ENCODE data around the gene PARM1. TPM values are rescaled to one million over a fixed set of nuclear protein-coding genes. Genes with fewer than 3 reads are reported as not detected.

Gene PARM1
- total and polyA plus RNA-seq, 2 donors (not counting 1 experiment from before 2014, with no cell fraction given), result 7.8 to 10.4 TPM

DNA sequence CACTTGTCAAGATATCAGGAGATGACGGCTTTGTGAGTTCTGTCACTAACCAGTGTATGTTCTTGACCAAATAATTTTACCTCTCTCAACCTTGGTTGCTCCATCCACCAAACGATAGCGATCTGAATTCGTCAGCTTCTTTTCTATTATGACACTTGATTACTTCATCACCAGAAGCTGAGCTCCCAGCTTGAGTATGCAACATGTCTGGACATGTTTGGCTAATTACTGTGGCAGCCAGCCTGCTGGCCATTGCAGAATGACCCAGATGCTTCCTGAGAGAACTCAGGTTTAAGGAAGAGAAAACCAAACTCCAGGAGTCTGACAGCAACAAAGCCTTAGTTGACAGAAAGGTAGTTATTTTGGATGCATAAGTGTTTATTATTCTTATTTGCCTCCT is 46.4 kb upstream of the PARM1 start:
- intact Hi-C loops (cut with micrococcal nuclease), result no loop called here
- 96% methylated on average over 4 of the region's 4 CpGs for WGBS (ENCODE audit: insufficient coverage)
- H2AFZ ChIP-seq (ENCODE audit: insufficient read depth, low read depth, low read length, poor library complexity, severe bottlenecking), result no peak overlapping the region
- no peak overlapping the region for H3K4me2 ChIP-seq (replicated peaks; ENCODE audit: low read depth, low read length, poor library complexity, severe bottlenecking)
- no peaks in the 10 kb centered on the region for H4K20me1 ChIP-seq (ENCODE audit: control insufficient read depth, insufficient read depth, low read length, poor library complexity, severe bottlenecking)
- no peak overlapping the region for H3K27ac ChIP-seq (ENCODE audit: low read length in 2 of 2)
- no peaks in the 10 kb centered on the region for H3K9me3 ChIP-seq (ENCODE audit: control extremely low read depth in 1 of 3, control insufficient read depth in 2 of 3, insufficient read depth in 1 of 3, low read length in 2 of 3)
- Mint-ChIP-seq H3K27ac (no peak overlapping the region), H3K9me3 (ENCODE audit: insufficient read depth) (no peaks in the 10 kb centered on the region), H3K4me1 (no peaks in the 10 kb centered on the region), H3K27me3 (peaks cover 10% of the 10 kb centered on the region), H3K4me3 (no peak overlapping the region)
- H3K4me3 ChIP-seq (ENCODE audit: control extremely low read depth in 1 of 5, extremely low read depth in 1 of 5, insufficient read depth in 1 of 5, low read depth in 2 of 5, low read length in 4 of 5), result no peak overlapping the region
- CTCF ChIA-PET, result interaction anchor here (4.3 kb wide), 1 partner anchor 12 kb away, joined by 30 read pairs; no protein-coding TSS in a partner anchor
- ATAC-seq (ENCODE audit: low read depth) (no peak), DNase-seq (no peak)
- H3K79me2 ChIP-seq (ENCODE audit: control insufficient read depth, insufficient read depth, low read length), result no peaks in the 10 kb centered on the region
- POLR2A ChIA-PET, result no interaction called here
- no peaks in the 10 kb centered on the region for H3K27me3 ChIP-seq (replicated peaks in 1 of 4; ENCODE audit: control extremely low read depth in 1 of 4, control insufficient read depth in 3 of 4, insufficient read depth in 4 of 4, low read length in 3 of 4)
- H3K36me3 ChIP-seq (replicated peaks in 1 of 2; ENCODE audit: control extremely low read depth in 1 of 2, control insufficient read depth in 1 of 2, extremely low read depth in 1 of 2, insufficient read depth in 2 of 2, low read length in 1 of 2), result no peaks in the 10 kb centered on the region
- no peak overlapping the region for H3K9ac ChIP-seq (ENCODE audit: low read length)
- H3K4me1 ChIP-seq (ENCODE audit: control insufficient read depth in 2 of 2, insufficient read depth in 2 of 2, low read length in 2 of 2), result no peaks in the 10 kb centered on the region
- TF ChIP-seq, protein P1, sequence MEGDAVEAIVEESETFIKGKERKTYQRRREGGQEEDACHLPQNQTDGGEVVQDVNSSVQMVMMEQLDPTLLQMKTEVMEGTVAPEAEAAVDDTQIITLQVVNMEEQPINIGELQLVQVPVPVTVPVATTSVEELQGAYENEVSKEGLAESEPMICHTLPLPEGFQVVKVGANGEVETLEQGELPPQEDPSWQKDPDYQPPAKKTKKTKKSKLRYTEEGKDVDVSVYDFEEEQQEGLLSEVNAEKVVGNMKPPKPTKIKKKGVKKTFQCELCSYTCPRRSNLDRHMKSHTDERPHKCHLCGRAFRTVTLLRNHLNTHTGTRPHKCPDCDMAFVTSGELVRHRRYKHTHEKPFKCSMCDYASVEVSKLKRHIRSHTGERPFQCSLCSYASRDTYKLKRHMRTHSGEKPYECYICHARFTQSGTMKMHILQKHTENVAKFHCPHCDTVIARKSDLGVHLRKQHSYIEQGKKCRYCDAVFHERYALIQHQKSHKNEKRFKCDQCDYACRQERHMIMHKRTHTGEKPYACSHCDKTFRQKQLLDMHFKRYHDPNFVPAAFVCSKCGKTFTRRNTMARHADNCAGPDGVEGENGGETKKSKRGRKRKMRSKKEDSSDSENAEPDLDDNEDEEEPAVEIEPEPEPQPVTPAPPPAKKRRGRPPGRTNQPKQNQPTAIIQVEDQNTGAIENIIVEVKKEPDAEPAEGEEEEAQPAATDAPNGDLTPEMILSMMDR (IDR thresholded peaks at IDR 0.05), result no peak
- TF ChIP-seq EZH2 (IDR thresholded peaks at IDR 0.05; ENCODE audit: borderline replicate concordance, insufficient read depth, low read depth, low read length, poor library complexity, severe bottlenecking), result no peak

- ATAC-seq (ENCODE audit: low read depth), result no peak
- Mint-ChIP-seq H3K4me3 (no peak overlapping the region), H3K9me3 (ENCODE audit: insufficient read depth) (no peaks in the 10 kb centered on the region), H3K27me3 (no peaks in the 10 kb centered on the region), H3K4me1 (peaks cover 10% of the 10 kb centered on the region), H3K27ac (no peak overlapping the region)
- Histone ChIP-seq H3K9me3 (ENCODE audit: control extremely low read depth in 1 of 3, control insufficient read depth in 2 of 3, insufficient read depth in 1 of 3, low read length in 2 of 3) (no peaks in the 10 kb centered on the region), H3K36me3 (replicated peaks in 1 of 2; ENCODE audit: control extremely low read depth in 1 of 2, control insufficient read depth in 1 of 2, extremely low read depth in 1 of 2, insufficient read depth in 2 of 2, low read length in 1 of 2) (no peaks in the 10 kb centered on the region), H3K27me3 (replicated peaks in 1 of 4; ENCODE audit: control extremely low read depth in 1 of 4, control insufficient read depth in 3 of 4, insufficient read depth in 4 of 4, low read length in 3 of 4) (peaks cover 0 to 3% (median 0%) of the 10 kb centered on the region in 4 experiments), H3K27ac (ENCODE audit: low read length in 2 of 2) (no peak overlapping the region), H2AFZ (ENCODE audit: insufficient read depth, low read depth, low read length, poor library complexity, severe bottlenecking) (no peak overlapping the region), H3K4me2 (replicated peaks; ENCODE audit: low read depth, low read length, poor library complexity, severe bottlenecking) (no peak overlapping the region), H3K79me2 (ENCODE audit: control insufficient read depth, insufficient read depth, low read length) (no peaks in the 10 kb centered on the region), H3K4me1 (ENCODE audit: control insufficient read depth in 2 of 2, insufficient read depth in 2 of 2, low read length in 2 of 2) (no peaks in the 10 kb centered on the region), H4K20me1 (ENCODE audit: control insufficient read depth, insufficient read depth, low read length, poor library complexity, severe bottlenecking) (no peaks in the 10 kb centered on the region), H3K9ac (ENCODE audit: low read length) (no peak overlapping the region), H3K4me3 (ENCODE audit: control extremely low read depth in 1 of 5, extremely low read depth in 1 of 5, insufficient read depth in 1 of 5, low read depth in 2 of 5, low read length in 4 of 5) (no peak overlapping the region)
- no peak for DNase-seq
- intact Hi-C loops (cut with micrococcal nuclease), result no loop called here
- CTCF ChIA-PET, result no interaction called here
- TF ChIP-seq, protein P1 (IDR thresholded peaks at IDR 0.05), result no peak
- TF ChIP-seq EZH2 (IDR thresholded peaks at IDR 0.05; ENCODE audit: borderline replicate concordance, insufficient read depth, low read depth, low read length, poor library complexity, severe bottlenecking), result no peak
- WGBS (ENCODE audit: insufficient coverage), result 73% methylated on average over 3 of the region's 5 CpGs
- POLR2A ChIA-PET, result no interaction called here
Observed at GRCh38 chr4:74890341-74890740, 42.6 kb upstream of the PARM1 start.
